Stimulated activated CD4-positive, alpha-beta T cell treated with anti-CD3 and anti-CD28 coated beads, TNF-alpha, amount 100 ng/mL, for 1 hour (primary cell): ENCODE data around the gene POC1B.
"Not testable (repeated sequence)": the region's sequence is repeated elsewhere in the genome, so short reads cannot be mapped to it uniquely, and the experiment has no call there.

Source experiments
- DNase-seq, 3 donors: peaks; one replicate each; pipeline ENCODE4 v3.0.0-alpha.2; 2020; ENCODE audit warnings: low read depth in 3 of 3, low spot score in 1 of 3

The POC1B gene

DNA sequence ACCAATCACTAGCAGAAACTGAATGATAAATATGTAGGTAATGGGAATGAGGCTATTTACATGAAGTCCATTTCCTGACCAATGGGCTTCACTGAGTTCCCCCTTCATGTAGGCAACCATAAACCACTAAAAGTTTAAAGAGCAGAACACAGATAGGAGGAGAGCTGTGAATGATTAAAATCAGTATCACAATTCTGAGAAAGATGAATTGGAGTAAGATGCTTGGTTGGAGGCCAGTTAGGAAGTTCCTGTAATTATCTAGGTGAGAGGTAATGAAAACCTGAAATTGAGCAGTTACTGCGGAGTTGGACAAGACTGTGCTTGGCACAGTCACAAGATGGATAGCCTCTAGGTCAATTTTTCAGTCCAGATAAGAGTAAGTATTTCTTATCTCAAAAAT lies 57.8 kb downstream of the POC1B start:
- DNase-seq, result no peak

DNA sequence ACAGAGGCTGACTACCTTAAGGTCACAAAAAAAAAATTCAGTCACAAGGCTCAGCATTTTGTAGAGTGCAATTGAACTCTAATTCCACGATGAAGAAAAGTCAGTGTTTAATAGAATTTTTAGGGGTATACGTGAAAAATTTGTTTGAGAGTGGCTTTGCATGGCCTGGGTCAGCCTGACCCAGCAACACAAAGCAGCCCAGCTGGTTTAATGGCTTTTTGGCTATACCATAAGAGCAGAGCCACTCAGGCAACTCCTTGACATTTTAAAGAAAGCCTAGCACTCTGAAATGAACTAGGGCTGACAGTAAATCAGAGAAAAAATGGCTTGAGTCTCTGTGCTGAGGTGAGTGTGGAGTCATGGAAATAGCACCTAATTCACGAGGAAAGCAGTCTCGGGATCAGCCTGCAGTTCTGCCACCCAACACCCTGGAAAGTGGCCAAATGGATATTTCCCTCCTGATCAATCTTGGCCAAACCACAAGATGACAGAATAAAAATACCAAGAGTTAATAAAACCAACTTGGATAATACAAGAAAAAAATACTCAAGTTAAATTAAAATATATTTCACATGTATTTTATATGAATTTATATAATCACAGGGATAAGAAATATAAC lies 60.8 kb downstream of the POC1B start:
- no peak for DNase-seq

DNA sequence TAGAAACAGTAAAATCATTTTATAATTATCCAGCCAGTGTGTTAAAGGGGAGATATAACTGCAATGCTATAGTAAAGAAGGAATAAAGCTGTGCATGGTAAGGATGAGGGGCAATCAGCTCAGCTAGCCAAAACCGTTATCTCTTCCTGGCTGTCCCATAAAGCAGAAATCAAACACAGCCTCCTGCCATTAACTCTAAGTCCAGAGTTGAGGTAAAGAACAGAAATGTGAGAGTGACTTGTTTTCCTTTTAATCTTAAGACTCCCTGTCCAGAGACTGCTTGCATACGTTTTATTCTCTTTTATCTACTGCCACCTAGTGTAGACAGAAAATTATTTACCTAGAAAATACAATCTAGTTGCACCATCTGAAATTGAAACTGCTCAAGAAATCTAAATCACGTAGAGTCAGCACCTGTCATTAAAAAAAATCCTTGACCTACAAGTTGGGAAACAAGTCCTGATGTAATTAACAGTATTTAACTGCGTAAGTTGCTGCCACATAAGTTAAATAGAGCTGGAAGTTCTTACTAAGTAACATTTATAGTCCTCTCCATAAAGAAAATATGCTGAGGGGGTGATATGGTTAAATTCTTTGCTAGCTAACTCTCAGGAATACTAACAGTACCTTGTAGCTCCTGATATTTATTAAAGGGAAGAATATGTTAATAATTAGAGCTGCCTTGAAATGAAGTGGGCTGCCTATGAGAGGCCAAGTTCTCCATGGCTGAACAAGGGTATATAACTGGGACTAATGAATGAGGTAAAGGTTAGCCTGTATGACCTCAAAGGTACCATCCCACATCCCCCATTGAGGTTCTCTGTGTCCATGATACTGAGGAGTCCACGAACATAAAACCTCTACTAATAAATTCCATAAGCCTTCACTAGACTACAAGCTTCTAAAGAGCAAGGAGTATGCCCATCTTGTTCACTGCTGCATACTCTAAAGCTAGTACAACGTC lies 63.9 kb downstream of the POC1B start:
- DNase-seq, result no peak

DNA sequence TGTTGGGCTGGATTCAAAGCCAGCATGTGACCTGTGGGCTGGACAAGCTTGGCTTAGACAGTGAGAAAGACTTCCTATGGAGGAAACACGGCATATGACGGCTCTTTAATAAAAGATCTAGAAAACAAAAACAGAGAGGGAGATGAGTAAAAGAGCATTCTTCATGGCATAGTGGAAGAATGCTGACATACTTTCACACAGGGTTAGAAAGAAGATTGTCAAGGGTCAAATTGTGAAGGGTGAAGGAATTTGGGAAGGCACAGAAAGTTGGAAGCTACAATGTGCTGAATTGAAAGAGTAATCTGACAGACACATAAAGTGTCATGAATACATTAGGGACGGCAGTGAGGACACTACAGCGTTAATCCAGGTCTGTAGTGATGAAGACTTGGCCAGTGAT lies 64.7 kb downstream of the POC1B start:
- DNase-seq, result no peak

DNA sequence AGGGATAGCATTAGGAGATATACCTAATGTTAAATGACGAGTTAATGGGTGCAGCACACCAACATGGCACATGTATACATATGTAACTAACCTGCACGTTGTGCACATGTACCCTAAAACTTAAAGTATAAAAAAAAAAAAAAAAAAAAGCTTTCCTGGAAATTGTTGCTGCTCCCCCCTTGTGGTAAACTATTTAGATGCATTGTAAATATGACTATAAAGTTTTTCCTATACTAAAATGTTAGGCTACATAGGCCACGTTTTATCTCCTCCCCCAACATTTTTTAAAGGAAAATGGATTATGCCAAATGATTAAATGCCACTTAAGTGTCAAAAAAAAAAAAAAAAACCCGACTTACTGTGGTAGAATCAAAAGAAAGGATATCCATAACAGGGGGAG lies 66.6 kb downstream of the POC1B start:
- not testable (repeated sequence) for DNase-seq

DNA sequence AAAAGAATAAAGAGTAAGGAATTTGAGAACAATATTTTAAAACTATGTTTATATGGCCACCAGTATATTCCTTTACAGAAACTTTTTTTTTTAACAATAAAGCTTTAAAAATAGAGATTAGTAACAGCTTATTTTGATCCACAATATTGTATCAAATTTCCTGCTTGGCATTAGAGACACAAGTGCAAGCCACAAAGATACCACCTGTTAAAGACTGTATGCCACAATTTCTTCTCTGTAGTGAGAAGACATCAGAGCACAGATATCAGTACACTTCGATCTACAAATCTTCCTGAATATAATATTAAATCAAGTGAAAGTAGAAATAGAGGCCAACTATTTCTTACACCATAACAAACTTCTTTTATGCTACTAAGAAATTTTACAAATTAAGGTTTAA lies 69.3 kb downstream of the POC1B start:
- DNase-seq, result no peak

DNA sequence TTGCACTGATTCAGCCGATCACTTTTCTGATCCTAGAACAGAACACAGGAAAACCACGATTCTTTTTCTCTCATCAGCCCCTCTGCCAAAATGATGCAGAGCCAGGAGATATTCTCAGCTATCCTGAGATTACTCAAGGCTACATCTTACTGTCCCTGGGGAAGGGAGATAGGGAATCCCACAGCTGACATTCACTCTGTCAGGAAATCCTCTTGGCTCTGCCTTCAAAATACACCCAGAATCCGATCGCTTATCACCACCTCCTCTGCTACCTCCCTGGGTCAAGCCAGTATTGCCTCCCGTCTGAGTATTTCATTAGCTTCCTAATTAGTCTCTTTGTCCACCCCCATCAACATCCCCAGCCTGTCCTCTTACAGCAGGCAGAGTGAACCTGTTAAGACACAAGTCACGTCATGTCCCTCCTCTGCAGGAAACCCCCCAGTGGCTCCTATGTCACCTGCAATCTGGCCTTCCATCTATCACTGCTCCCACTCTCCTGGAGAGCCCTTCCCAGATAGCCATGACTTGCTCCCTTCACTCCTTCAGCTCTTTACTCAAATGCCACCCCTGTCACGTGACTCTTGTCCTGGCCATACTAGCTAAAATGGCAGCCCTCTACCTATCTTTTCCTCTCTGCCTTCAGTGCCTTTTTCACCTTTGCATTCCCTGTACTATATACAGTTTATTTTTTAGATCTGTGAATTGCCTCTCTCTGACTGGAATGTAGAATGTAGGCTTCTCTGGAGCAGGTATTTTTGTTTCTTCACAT lies 71.6 kb downstream of the POC1B start:
- DNase-seq, result no peak

DNA sequence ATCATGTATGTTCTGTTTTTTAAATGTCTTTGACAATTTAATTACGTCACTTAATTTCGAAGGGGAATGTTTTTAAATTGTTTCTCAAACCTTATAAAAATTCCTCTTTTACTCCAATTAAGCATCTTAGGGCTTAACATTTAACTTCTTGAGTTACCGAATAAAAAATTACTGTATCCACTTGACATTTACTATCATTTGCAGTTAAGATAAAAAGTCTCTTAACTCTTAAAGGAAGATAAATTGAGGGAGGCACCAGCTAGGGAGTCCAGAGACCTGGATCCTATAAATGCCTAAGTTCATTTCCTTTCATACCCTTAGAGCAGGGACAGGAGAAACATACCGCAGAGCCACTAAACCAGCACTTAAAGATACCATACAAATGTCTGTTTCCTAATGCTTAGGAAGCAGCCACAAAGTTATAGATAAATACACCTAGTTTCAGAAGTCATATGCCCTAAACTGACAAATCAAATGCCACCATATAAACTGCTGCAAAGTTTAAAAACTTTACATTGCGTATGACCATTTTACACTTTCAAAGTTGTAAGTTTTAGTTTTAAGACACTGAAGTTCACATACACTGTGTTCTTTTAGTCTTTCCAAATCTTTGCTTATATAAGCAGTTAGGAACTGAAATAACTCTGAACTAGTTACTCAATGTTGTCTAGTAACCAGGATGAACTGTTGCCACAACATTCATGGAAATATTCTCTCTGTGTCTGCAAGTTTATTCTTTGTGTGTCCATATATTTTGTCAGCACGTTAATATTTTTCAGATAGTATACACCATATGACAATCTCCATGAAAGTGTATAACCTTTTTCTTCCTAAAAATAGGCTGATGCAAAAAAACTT lies 72.5 kb downstream of the POC1B start:
- no peak for DNase-seq

DNA sequence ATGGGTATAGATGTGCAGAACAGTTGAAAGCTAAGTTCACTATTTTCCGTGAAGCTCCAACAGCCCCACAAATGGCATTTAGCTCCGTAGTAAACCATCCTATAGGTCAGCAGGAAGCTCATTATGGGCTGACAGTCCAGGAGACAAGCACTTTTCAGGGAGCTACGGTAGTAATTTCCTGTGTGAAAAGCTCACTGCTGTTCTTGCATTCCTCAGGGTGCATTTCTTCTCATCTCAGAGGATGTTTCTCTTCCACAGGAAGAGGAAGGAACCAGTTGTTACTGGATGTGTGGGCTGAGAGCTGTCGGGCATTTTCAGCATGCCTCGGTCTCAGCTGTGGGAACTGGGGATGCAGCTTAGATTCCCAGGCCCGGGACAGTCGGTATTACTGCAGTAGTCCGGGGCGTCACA lies 74.0 kb downstream of the POC1B start:
- no peak for DNase-seq

DNA sequence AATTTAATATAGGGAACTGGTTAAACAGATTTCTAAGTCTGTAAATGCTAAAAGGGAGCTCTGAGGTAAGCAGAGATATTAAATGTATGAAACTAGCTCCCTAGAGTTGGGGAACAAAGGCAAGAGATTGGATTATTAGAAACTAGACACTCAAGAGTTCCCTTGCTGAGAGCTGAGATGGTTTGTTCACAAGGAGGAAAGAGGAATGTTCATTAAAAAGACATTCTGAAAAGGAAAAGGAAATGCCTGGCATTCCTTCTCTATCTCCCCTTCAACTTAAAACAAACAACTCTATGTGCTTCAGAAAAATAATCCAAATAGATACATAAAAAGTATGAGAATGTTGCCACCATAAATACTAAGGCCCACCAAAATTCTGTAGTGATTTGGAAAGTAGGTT lies 74.9 kb downstream of the POC1B start:
- DNase-seq, result no peak

DNA sequence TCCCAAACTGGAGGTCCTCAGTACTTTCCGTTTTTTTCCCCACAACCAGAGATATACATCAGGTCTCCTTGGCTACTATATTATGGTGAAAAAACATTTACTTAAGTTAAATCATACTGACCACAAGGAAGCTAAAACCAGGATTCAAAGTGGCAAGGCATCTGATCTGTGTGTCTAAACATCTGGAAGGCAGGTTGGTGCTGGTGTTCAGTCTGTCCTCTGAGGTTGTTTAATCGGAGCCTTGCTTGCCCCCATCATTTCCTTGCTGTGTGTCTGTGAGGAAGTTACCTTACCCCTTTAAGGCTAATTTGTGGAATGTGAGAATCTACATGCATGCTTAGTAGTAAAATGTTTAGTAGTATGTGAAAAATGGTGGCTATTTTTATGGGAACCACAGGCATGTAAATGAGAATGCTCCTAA lies 76.9 kb downstream of the POC1B start:
- DNase-seq, result no peak

DNA sequence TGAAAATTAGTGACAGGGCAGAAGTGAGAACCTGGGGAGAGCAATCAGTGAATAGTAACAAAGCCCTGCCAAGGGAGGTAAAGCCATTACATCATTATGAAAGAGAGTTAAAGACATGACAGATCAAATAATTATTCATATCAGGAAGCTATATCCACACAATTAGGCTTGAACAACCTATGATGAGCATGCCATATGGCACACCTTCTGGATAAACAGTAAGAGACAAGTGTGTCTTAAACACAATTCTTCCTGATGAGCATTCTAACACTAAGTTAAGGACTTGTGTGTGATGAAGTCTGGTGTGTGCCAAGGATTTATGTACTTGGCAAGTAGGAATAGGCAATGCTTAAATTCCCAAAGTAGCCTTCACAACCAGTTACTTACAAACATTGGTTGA lies 77.3 kb downstream of the POC1B start:
- DNase-seq, result no peak

DNA sequence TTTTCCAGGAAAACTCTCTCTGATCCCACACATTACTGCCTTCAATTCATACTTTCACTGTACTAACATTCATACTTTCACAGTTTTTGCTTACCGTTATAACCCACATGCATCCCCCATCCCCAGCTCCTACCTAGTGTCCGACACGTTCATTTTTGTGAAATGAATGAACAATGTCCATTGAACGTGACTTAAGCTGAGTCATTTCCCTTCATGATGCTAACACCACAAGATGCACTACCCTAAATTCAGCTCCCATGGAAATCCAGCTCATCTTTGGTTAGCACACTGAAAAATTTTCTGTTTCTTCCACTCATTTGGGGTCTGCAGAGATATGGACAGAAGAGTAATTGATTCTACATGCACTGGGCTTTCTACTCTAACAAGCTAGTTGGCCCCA lies 85.9 kb downstream of the POC1B start:
- no peak for DNase-seq

DNA sequence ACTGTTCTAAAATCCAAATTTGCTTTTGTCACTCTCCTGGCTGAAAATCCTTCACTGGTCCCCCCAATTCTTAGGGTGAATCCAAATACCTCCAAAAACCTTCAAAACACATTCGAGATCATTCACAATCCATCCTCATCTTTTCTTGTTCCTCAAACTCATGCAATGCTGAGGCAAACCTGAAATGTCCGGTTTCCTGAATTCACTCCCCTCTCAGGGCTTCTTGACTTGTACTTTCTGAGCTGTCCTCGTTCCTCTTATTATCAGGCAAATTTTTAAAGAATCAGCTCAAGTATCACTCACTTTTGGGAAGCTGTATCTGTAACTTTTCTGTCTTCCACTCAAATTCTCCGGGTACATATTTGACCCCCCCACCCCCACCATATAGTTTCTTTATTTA lies 88.6 kb downstream of the POC1B start:
- no peak for DNase-seq

DNA sequence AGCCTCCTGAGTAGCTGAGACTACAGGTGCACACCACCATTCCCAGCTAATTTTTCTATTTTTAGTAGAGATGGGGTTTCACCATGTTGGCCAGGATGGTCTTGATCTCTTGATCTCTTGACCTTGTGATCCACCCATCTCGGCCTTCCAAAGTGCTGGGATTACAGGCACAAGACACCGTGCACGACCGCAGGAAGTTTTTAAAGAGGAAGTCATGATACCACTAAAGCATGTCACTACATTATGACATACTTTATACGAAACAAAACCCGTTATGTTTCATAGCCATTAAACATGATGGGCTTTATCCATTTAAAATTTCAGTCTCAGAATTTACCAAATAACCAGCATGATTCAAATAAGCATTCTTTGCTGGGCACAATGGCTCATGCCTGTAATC lies 89.8 kb downstream of the POC1B start:
- no peak for DNase-seq

DNA sequence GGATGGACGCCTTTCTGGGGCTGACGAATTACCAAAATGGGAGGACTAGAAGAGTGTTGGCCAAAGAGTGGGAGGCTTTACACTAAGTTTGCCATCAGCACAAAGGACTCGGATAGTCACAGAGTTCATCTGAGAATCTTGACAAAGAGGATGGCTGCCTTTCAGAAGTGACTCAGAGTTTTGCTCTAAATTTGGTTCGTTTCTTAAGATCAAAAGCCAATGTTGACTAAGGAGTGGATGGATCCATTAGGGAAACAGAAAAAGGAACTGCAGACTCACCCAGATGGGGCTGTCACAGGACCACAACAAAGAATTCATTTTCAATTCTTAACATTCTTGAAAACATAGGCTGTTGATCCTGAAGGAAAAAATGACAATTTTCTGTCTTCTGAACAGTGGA lies 92.2 kb downstream of the POC1B start:
- DNase-seq, result no peak

DNA sequence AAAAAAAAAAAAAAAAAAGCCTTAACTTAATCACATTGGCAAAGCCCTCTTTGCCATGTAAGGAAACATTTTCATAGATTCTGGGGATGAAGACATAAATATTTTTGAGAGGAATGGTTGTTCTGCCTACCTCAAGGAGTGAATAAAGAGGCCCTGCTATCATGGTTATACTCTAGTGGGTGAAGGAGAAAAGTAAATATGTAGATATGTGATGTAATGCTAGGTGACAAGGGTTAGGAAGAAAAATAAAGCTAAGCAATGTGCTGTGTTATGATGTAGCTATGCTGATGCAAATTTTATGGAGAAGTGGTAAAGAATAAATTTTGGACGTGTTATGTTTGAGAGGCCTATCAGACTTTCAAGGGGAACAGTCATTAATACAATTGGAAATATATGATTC lies 93.5 kb downstream of the POC1B start:
- DNase-seq, result no peak

DNA sequence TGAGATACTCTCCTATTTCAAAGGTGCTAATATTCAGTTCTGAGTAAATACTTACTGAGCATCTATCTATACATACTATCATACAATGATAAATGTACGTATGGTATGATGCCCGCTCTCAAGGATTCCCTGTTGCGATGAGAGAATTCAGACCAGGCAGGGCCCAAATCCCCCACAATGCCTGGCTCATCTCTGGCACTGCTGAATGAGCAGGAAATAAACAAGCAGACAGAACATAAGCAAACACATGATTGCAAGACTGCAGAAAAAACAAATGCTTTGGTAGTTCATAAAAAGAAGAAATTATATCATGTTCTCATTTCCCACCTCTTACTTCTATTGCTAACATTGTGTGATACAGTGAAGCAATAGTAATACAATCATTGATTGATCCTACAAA lies 96.3 kb downstream of the POC1B start:
- no peak for DNase-seq

DNA sequence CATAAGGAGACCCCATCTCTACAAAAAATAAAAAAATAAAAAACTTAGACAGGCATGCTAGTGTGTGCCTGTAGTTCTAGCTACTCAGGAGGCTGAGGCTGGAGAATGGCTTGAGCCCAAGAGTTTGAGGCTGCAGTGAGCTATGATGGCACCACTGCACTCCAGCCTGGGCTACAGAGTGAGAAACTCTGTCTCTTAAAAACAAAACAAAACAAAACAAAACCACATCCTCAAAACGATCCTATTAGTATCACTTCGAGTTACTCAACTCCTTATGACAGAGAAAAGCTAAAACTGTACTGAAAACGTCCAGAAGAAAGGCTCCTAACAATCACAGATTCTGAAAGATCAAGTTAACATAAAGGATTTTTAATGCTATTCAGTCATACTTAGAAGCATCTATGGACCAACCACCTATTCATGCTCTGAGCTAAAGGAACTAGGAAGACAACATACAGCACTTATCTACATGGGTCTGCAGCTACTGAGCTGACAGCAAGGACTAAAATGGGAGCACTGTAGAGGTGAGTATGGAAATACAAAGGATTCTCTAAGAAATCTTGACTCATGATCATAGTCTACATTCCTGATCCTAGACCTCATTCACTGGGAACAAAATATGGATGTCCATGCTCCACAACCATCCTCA lies 98.2 kb downstream of the POC1B start:
- no peak for DNase-seq

DNA sequence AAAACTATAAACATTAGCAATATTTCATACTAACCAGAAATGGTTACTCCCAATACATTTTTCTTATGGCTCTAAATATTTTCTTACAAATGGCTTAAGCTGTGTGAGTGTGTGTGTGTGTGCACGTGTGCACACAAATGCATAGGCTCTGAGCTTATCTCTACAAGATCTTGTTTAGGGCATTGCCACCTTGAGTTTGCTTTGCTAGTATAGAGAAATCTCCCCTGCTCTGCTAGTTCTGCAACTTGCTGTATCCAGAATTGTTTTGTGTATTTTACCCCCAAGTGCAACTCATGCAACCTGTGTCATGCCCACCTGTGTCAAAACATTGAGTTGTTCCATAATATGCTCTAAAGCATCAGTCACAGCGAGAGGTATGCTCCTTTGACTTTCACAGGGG lies 101.0 kb downstream of the POC1B start:
- DNase-seq, result no peak

DNA sequence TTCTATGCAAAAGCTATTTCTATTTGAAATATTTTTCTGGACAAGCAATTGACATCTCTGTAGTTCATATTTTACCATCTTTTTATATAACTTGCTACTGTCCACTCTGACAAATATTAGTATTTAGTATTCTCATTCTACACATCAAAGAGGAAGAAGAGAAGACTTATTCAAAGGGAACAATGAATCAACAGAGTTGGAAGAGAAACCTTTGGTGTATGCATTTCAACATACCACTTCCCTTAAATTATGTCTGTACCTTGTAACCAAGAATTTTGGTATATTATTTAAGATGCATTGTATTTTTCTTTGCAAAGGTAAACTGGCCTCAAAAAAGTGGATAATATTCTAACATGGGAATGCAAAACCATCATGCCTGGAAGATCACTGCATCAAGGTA lies 101.5 kb downstream of the POC1B start:
- DNase-seq, result no peak
